Upper lobe of left lung (tissue), 6 donors: Measurements from ENCODE around the gene GPS2. TPM values are rescaled to one million over a fixed set of nuclear protein-coding genes. Genes with fewer than 3 reads are reported as not detected.

Experiments used
- ATAC-seq, 2 donors: fragments of 200-7000 bp; cut with Tn5 transposase; one replicate each; pipeline ENCODE4 v1.9.1; 2022; ENCODE audit warnings: mild to moderate bottlenecking in 2 of 2, moderate library complexity in 2 of 2; ENCODE audit not compliant: low FRiP score in 2 of 2
- DNase-seq, 2 donors: peaks; one replicate each; pipeline ENCODE4 v3.0.0-alpha.2; 2019 to 2020
- H3K27ac ChIP-seq, 4 donors: fragments of 200-600 bp; sonication (generic); one replicate each; pipeline ENCODE4 v1.5.1; 2016 to 2019
- H3K27me3 ChIP-seq, 4 donors: fragments of 200-600 bp; sonication (generic); one replicate each; pipeline ENCODE4 v1.5.1; 2017 to 2019
- H3K36me3 ChIP-seq, 4 donors: fragments of 200-600 bp; sonication (generic); one replicate each; pipeline ENCODE4 v1.5.1; 2016 to 2019
- H3K4me1 ChIP-seq, 4 donors: fragments of 200-600 bp; sonication (generic); one replicate each; pipeline ENCODE4 v1.5.1; 2018 to 2019
- H3K4me3 ChIP-seq, 4 donors: fragments of 200-600 bp; sonication (generic); one replicate each; pipeline ENCODE4 v1.5.1; 2017 to 2019; ENCODE audit warnings: mild to moderate bottlenecking in 2 of 4, moderate library complexity in 1 of 4
- H3K9me3 ChIP-seq, 4 donors: fragments of 200-600 bp; sonication (generic); one replicate each; pipeline ENCODE4 v1.5.1; 2018 to 2019
- EP300 ChIP-seq, 4 donors: sonication (generic); formaldehyde crosslinking; IDR thresholded peaks; one replicate each; pipeline ENCODE4 v1.5.1; 2017; ENCODE audit warnings: antibody characterized with exemption in 4 of 4, control low read depth in 2 of 4
- POLR2A ChIP-seq, 4 donors: fragments of 450-650 bp; IDR thresholded peaks; one replicate each; pipeline ENCODE4 v1.5.1; 2016 to 2017; ENCODE audit warnings: antibody characterized with exemption in 4 of 4, mild to moderate bottlenecking in 2 of 4
- POLR2AphosphoS5 ChIP-seq, 2 donors: sonication (generic); formaldehyde crosslinking; IDR thresholded peaks; one replicate each; pipeline ENCODE4 v1.5.1; 2017; ENCODE audit warnings: antibody characterized with exemption in 2 of 2
- WGBS, 2 donors: methylation state at CpG; one replicate each; pipeline ENCODE4 v1.1.5; 2017 to 2018; 5-methylcytosine and 5-hydroxymethylcytosine counted together
- total RNA-seq, 6 donors: library from RNA; depleted of rRNA in 4 of 6; stranded (reverse); fragments of >200 nt in 4 of 6; gene quantifications; one replicate each; pipeline versions ENCODE4 v1.1.0 to v1.2.1, GENCODE V29; 2016 to 2021
- TF ChIP-seq, protein P1 (sequence below), 6 experiments: fragments of 450-650 bp in 4 of 6; fragments of 200-600 bp in 2 of 6; sonication (generic) in 2 of 6; IDR thresholded peaks; one replicate each; pipeline ENCODE4 v1.5.1; 2016 to 2019; ENCODE audit warnings: antibody characterized with exemption in 6 of 6
- donor health status: DM: no; HTN: no; CAD: no; lungs with moderate emphysema.
- donor health status: DM: no; HTN: yes; CAD: no; lungs with severe emphysema.

The GPS2 gene
- total RNA-seq, 6 donors from 2014 or later, result 55.2 to 109 (median 95.7) TPM

DNA sequence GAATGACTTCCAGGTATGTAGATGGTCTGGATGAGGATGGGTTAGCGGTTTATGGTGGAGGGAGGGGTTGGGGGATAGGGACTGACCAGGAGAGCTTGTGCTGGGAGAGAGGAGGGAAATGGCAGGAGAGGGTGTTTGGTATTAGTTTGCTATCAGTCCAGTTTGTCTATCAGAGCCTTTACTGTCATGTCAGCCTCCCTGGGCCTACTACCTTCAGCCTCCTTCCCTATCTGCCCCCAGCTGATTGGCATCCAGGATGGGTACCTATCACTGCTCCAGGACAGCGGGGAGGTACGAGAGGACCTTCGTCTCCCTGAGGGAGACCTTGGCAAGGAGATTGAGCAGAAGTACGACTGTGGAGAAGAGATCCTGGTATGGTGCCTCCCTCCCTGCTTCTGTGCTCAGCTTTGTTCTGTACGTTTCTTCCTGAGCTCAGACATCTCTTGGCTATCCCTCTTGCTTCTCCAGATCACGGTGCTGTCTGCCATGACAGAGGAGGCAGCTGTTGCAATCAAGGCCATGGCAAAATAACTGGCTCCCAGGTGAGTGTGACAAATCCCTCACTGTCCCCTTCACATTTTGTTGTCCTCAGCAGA is 4.0 kb downstream of the GPS2 start:
- H3K4me1 ChIP-seq, result peaks cover 38 to 64% (median 43%) of the 10 kb centered on the region in 4 donors
- WGBS, 2 donors, result 90 to 93% methylated on average over 7 of the region's 7 CpGs
- TF ChIP-seq EP300 (IDR thresholded peaks at IDR 0.05), result no peak
- TF ChIP-seq POLR2A (IDR thresholded peaks at IDR 0.05), result no peak
- TF ChIP-seq, protein P1, sequence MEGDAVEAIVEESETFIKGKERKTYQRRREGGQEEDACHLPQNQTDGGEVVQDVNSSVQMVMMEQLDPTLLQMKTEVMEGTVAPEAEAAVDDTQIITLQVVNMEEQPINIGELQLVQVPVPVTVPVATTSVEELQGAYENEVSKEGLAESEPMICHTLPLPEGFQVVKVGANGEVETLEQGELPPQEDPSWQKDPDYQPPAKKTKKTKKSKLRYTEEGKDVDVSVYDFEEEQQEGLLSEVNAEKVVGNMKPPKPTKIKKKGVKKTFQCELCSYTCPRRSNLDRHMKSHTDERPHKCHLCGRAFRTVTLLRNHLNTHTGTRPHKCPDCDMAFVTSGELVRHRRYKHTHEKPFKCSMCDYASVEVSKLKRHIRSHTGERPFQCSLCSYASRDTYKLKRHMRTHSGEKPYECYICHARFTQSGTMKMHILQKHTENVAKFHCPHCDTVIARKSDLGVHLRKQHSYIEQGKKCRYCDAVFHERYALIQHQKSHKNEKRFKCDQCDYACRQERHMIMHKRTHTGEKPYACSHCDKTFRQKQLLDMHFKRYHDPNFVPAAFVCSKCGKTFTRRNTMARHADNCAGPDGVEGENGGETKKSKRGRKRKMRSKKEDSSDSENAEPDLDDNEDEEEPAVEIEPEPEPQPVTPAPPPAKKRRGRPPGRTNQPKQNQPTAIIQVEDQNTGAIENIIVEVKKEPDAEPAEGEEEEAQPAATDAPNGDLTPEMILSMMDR (IDR thresholded peaks at IDR 0.05), result no peak
- TF ChIP-seq POLR2AphosphoS5 (IDR thresholded peaks at IDR 0.05), result no peak
- H3K4me3 ChIP-seq, result no peak overlapping the region
- DNase-seq (no peak), ATAC-seq (no peak)
- peaks cover 27 to 51% (median 41%) of the 10 kb centered on the region in 4 donors for H3K36me3 ChIP-seq
- no peak overlapping the region for H3K27ac ChIP-seq
- H3K9me3 ChIP-seq, result no peaks in the 10 kb centered on the region
- H3K27me3 ChIP-seq, result no peaks in the 10 kb centered on the region

DNA sequence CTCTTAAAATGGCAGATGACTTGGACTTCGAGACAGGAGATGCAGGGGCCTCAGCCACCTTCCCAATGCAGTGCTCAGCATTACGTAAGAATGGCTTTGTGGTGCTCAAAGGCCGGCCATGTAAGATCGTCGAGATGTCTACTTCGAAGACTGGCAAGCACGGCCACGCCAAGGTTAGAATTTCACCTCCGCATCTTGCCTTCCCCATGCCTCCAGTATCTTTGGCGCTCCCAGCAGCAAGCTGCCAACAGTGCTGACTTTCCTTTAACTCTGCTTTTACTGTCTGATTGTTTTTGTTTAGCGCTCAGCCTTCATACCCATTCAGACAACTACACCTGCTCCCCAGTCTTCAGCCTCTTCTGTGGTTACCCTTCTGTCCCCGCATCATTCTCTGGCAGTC is 5.5 kb downstream of the GPS2 start:
- Histone ChIP-seq H3K27ac (peak overlapping the region; percentile 97 to 100 (median 98)), H3K36me3 (peaks cover 27 to 48% (median 41%) of the 10 kb centered on the region in 4 donors), H3K4me1 (peaks cover 32 to 55% (median 36%) of the 10 kb centered on the region in 4 donors), H3K9me3 (no peaks in the 10 kb centered on the region), H3K27me3 (no peaks in the 10 kb centered on the region), H3K4me3 (peak overlapping the region in 1 of 4 donors; percentile 90)
- WGBS, 2 donors, result 82 to 83% methylated on average over 12 of the region's 12 CpGs
- TF ChIP-seq, protein P1 (IDR thresholded peaks at IDR 0.05), result no peak
- TF ChIP-seq EP300 (IDR thresholded peaks at IDR 0.05) (no peak), POLR2A (IDR thresholded peaks at IDR 0.05) (no peak), POLR2AphosphoS5 (IDR thresholded peaks at IDR 0.05) (no peak)
- no peak for DNase-seq
- no peak for ATAC-seq

DNA sequence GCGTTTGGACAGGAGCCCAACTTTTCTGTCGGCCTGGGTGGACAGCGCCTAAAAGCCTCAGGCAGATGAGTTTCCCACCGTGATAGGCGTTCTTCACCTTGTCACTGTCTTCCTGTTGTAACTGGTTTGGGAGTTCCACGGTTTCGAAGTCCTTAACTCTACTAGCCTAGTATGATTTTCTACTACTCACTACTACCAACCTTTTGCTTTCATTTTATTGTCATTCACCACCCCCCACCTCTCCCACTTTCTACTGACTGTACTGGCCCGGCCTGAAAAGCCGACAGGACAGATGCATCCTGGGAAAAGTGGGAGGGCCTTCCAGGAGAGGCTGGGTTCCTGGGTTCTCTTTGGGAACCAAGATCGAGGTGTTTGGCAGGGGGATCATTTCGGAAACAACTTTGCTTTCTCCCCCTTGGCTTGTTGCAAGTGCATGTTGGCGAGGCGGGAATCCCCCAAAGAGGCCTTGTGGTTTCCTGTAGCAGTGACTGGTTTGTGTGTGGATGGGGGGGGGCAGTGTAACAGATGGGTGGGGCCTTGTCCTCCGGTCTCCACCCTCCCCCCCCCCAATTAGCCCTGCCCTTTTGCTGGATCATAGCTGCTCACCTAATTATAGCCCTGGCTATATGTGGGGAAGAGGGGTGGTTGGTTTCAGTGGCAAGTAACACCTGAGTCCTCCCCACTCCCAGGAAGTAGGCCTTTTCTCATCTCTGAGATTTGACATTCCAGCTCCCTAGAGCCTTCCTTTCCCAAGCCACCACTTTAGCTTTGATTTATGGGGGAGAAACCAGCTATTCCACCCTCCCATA is 6.3 kb downstream of the GPS2 start:
- peaks cover 24 to 47% (median 28%) of the 10 kb centered on the region in 4 donors for H3K4me1 ChIP-seq
- H3K27me3 ChIP-seq, result no peaks in the 10 kb centered on the region
- peak overlapping the region; percentile 90 to 100 (median 99) for H3K4me3 ChIP-seq
- no peak for TF ChIP-seq EP300 (IDR thresholded peaks at IDR 0.05)
- TF ChIP-seq POLR2A (IDR thresholded peaks at IDR 0.05), result peak in 2 of 4 donors; percentile 24 to 45
- TF ChIP-seq POLR2AphosphoS5 (IDR thresholded peaks at IDR 0.05), result peak; percentile 17 to 57
- DNase-seq (peak in 1 of 2 donors; percentile 88), ATAC-seq (peak; percentile 59 to 71)
- H3K27ac ChIP-seq, result peak overlapping the region; percentile 97 to 100 (median 98)
- H3K36me3 ChIP-seq, result peaks cover 26 to 43% (median 39%) of the 10 kb centered on the region in 4 donors
- no peaks in the 10 kb centered on the region for H3K9me3 ChIP-seq
- 0 to 1% methylated on average over 13 to 14 of the region's 14 CpGs for WGBS, 2 donors

DNA sequence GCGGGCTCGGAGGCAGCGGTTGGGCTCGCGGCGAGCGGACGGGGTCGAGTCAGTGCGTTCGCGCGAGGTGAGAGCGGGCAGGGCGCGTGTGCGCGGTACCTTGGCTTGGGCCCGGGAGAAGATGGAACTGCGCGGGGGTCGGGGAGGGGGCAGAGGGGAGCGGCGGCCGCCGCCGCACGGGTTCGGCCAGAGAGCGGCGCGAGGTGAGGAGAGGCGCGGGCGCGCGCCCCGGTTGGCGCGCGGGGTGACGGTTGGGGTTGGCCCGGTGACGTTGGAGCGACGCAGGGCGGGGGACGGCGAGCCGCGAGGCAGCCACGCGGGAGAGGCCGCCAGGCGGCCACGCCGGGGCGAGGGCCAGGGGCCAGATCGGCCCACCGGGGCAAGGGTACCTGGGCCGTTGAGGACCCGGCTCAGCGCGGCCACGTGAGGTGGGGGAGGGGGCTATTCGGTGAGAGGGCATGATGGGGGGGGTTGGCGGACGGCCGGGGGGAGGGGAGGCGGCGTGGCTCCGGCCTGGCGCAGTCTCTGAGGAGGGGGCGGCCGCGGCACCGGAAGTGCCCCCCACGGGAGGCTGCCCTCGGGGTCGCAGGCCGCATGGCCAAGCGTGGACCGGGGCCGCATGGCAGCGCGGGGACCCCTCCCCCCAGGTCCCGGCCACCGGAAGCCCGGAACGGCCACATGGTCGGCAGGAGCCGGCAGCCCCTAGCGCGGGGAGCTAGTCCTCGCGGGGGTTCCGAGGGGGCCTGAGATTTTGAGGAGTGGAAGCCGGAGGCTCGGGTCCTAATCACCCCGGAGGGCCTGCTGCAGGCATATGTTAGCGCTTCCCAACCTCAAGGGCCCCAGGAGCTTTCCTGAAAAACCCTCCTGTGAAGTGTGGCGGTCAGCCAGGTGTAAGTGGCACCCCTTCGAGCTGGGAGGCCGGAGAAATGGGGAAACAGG is 7.2 kb downstream of the GPS2 start:
- ATAC-seq, result peak in 1 of 2 donors; percentile 47
- Histone ChIP-seq H3K9me3 (no peaks in the 10 kb centered on the region), H3K27me3 (no peaks in the 10 kb centered on the region), H3K4me3 (peak overlapping the region; percentile 90 to 100 (median 99)), H3K4me1 (peaks cover 19 to 38% (median 20%) of the 10 kb centered on the region in 4 donors), H3K36me3 (peaks cover 17 to 35% (median 30%) of the 10 kb centered on the region in 4 donors), H3K27ac (peak overlapping the region; percentile 97 to 100 (median 98))
- peak; percentile 38 to 95 for DNase-seq
- TF ChIP-seq POLR2A (IDR thresholded peaks at IDR 0.05) (peak in 2 of 4 donors; percentile 64 to 92), POLR2AphosphoS5 (IDR thresholded peaks at IDR 0.05) (no peak)
- TF ChIP-seq, protein P1 (IDR thresholded peaks at IDR 0.05), result peak in 4 of 6 experiments; percentile 17 to 56 (median 36)
- WGBS, 2 donors, result 0% methylated on average over 14 to 63 of the region's 104 CpGs
